Natural killer cell (primary cell): ENCODE results near the gene SOX8. TPM values are rescaled to one million over a fixed set of nuclear protein-coding genes. Genes with fewer than 3 reads are reported as not detected.

Experiments used
- ATAC-seq, 3 donors: fragments of 150-1000 bp in 2 of 3; fragments of 200-7000 bp in 1 of 3; cut with Tn5 transposase; 1 replicate in 1 of 3; 2 replicates in 2 of 3; pipeline ENCODE4 v1.10.0; 2021; ENCODE audit warnings: mild to moderate bottlenecking in 2 of 3, moderate library complexity in 2 of 3
- DNase-seq, 2 donors: peaks; one replicate each; pipeline versions ENCODE4 v3.0.0 to v3.0.0-alpha.2; 2013 to 2021; ENCODE audit warnings: mixed read lengths in 1 of 2
- H3K27ac ChIP-seq: one replicate; pipeline ENCODE4 v1.5.1; 2013; ENCODE audit warnings: mild to moderate bottlenecking, low read length
- H3K27me3 ChIP-seq: one replicate; pipeline ENCODE4 v1.6.1; 2013; ENCODE audit warnings: low read length; ENCODE audit not compliant: control insufficient read depth, insufficient read depth
- H3K36me3 ChIP-seq: one replicate; pipeline ENCODE4 v1.6.1; 2013; ENCODE audit warnings: low read length; ENCODE audit not compliant: control insufficient read depth, insufficient read depth
- H3K4me1 ChIP-seq: one replicate; pipeline ENCODE4 v1.6.1; 2013; ENCODE audit warnings: low read length; ENCODE audit not compliant: control insufficient read depth, insufficient read depth
- H3K4me3 ChIP-seq: one replicate; pipeline ENCODE4 v1.5.1; 2013; ENCODE audit warnings: low read length
- H3K9me3 ChIP-seq: one replicate; pipeline ENCODE4 v1.6.1; 2013; ENCODE audit warnings: low read length; ENCODE audit not compliant: control insufficient read depth, insufficient read depth
- H3K27ac Mint-ChIP-seq, 2 donors: one replicate each; pipeline ENCODE4 v1.8.0; 2022; ENCODE audit warnings: mild to moderate bottlenecking in 2 of 2, mixed read lengths in 2 of 2, moderate library complexity in 1 of 2
- H3K27me3 Mint-ChIP-seq, 2 donors: one replicate each; pipeline ENCODE4 v1.8.0; 2022; ENCODE audit warnings: low read depth in 2 of 2, mixed read lengths in 2 of 2
- H3K36me3 Mint-ChIP-seq: one replicate; pipeline ENCODE4 v1.8.0; 2022; ENCODE audit warnings: mixed read lengths
- H3K4me1 Mint-ChIP-seq, 2 donors: one replicate each; pipeline ENCODE4 v1.8.0; 2022; ENCODE audit warnings: mixed read lengths in 2 of 2
- H3K4me3 Mint-ChIP-seq: one replicate; pipeline ENCODE4 v1.8.0; 2022; ENCODE audit warnings: mild to moderate bottlenecking, moderate library complexity, mixed read lengths
- H3K9me3 Mint-ChIP-seq, 2 donors: one replicate each; pipeline ENCODE4 v1.8.0; 2022; ENCODE audit warnings: mixed read lengths in 2 of 2
- WGBS: methylation state at CpG from one replicate; pipeline ENCODE4 v1.1.7; 2013; ENCODE audit warnings: missing lambda C conversion rate; ENCODE audit not compliant: insufficient coverage; 5-methylcytosine and 5-hydroxymethylcytosine counted together
- intact Hi-C: fragments of 100-400 bp; cut with micrococcal nuclease; formaldehyde crosslinking; loops from one replicate; pipeline ENCODE4 v1.14.2; 2022
- total RNA-seq, 4 donors: library from RNA; stranded (reverse); fragments of 120-200 nt in 1 of 4; gene quantifications; one replicate each; pipeline versions ENCODE4 v1.2.3 to v1.2.4, GENCODE V29; 2013 to 2022
- TF ChIP-seq, protein P1 (sequence below): fragments of 200-600 bp; IDR thresholded peaks from one replicate; pipeline ENCODE4 v1.8.0; 2022; ENCODE audit warnings: antibody characterized with exemption

SOX8 gene
- total RNA-seq, 3 donors from 2014 or later (not counting 1 experiment from before 2014, with no cell fraction given) = not detected

DNA sequence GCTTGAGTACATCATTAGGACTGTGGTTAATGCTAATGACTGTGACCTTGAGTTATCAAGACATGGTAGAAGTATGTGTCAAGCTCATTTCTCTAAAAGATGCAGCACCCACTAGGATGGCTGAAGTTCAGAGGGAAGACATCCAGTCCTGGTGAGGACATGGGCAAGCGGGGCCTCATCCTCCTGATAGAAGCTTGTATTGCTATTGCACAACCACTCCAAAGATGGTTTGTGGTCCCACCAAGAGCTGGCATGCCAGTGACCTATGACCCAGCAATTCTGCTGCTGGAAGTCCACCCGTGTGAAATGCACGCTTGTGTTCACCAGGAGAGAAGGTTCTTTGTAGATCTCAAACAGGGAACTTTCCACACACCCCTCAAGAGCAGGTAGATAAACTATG lies 14.2 kb downstream of the SOX8 start:
- TF ChIP-seq, protein P1, sequence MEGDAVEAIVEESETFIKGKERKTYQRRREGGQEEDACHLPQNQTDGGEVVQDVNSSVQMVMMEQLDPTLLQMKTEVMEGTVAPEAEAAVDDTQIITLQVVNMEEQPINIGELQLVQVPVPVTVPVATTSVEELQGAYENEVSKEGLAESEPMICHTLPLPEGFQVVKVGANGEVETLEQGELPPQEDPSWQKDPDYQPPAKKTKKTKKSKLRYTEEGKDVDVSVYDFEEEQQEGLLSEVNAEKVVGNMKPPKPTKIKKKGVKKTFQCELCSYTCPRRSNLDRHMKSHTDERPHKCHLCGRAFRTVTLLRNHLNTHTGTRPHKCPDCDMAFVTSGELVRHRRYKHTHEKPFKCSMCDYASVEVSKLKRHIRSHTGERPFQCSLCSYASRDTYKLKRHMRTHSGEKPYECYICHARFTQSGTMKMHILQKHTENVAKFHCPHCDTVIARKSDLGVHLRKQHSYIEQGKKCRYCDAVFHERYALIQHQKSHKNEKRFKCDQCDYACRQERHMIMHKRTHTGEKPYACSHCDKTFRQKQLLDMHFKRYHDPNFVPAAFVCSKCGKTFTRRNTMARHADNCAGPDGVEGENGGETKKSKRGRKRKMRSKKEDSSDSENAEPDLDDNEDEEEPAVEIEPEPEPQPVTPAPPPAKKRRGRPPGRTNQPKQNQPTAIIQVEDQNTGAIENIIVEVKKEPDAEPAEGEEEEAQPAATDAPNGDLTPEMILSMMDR = no peak
- intact Hi-C loops = no loop called here
- Mint-ChIP-seq H3K4me1 (peaks cover 0 to 6% of the 10 kb centered on the region in 2 donors), H3K27ac (no peak overlapping the region), H3K27me3 (peaks cover 20 to 26% of the 10 kb centered on the region in 2 donors), H3K4me3 (no peak overlapping the region), H3K36me3 (no peaks in the 10 kb centered on the region), H3K9me3 (no peaks in the 10 kb centered on the region)
- no peaks in the 10 kb centered on the region for H3K27me3 ChIP-seq
- WGBS = 86% methylated on average over 3 of the region's 3 CpGs
- DNase-seq (no peak), ATAC-seq (no peak)
- H3K36me3 ChIP-seq = no peaks in the 10 kb centered on the region
- no peak overlapping the region for H3K4me3 ChIP-seq
- H3K9me3 ChIP-seq = peaks cover 7% of the 10 kb centered on the region
- peaks cover 21% of the 10 kb centered on the region for H3K4me1 ChIP-seq
- H3K27ac ChIP-seq = no peak overlapping the region

DNA sequence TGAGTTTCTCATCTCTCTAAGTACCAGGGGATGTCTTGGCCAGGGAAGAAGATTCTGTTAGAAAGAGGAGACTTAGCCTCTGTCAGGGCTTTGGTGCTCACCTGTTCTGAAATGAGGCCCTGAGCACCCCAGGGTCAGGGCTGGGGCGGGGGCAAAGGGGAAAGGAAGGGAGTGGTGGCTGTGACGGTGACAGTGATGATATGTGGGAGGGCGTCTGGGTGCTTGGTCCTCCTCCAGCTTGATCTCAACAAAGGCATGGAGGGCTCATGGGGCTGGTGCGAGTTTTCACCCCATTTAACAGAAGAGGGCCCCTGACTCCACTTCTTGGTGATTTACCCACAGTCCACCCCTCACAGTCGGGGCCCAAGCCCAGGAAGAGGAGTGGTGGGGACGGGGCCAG lies 15.1 kb downstream of the SOX8 start:
- peak overlapping the region; percentile 56 for H3K27ac ChIP-seq
- no peak overlapping the region for H3K27ac Mint-ChIP-seq
- peak overlapping the region; percentile 36 for H3K4me3 ChIP-seq
- no peaks in the 10 kb centered on the region for H3K36me3 ChIP-seq
- H3K4me1 Mint-ChIP-seq = peaks cover 0 to 6% of the 10 kb centered on the region in 2 donors
- no peaks in the 10 kb centered on the region for H3K9me3 Mint-ChIP-seq
- DNase-seq = peak in 1 of 2 donors; percentile 60
- H3K36me3 Mint-ChIP-seq = no peaks in the 10 kb centered on the region
- no peaks in the 10 kb centered on the region for H3K27me3 ChIP-seq
- ATAC-seq = peak in 1 of 3 donors; percentile 33
- TF ChIP-seq, protein P1 = no peak
- WGBS = 71% methylated on average over 6 of the region's 6 CpGs
- peaks cover 20 to 26% of the 10 kb centered on the region in 2 donors for H3K27me3 Mint-ChIP-seq
- peaks cover 7% of the 10 kb centered on the region for H3K9me3 ChIP-seq
- peaks cover 21% of the 10 kb centered on the region for H3K4me1 ChIP-seq
- intact Hi-C loops = no loop called here
- H3K4me3 Mint-ChIP-seq = no peak overlapping the region

DNA sequence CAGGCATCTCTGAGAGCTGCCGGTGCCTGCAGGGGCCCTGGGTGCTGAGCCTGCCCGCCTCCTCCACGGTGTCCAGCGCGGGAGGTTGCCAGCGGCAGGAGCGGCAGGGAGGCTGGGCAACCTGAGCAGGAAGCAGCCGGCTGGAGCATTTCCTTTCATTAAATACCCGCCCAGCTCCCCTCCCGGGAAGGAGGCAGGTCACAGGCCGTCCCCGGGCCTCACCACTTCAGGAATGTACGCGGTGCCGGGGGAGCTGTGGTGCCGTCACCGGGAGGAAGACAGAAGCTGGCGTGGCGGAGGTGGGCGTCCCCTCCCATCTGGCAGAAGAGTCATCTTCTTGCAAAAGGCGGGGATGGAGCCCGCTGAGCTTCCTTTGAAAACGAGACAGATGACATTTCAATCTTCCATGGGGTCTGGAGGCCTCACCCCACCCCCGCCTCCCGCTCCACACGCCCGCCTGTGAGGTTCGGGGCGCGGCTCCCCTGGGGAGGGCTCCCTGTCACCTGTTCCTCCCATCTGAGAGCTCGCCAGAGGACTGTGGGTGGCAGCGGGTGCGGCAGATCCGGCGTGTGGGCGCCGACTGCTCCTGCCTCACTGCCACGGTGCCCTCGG lies 16.0 kb downstream of the SOX8 start:
- peak overlapping the region; percentile 36 for H3K4me3 ChIP-seq
- H3K9me3 Mint-ChIP-seq = no peaks in the 10 kb centered on the region

More for the DNA sequence above, 16.0 kb downstream of the SOX8 start:
- no peak overlapping the region for H3K27ac Mint-ChIP-seq
- no peaks in the 10 kb centered on the region for H3K36me3 Mint-ChIP-seq
- peaks cover 0 to 6% of the 10 kb centered on the region in 2 donors for H3K4me1 Mint-ChIP-seq
- Histone ChIP-seq H3K9me3 (peaks cover 7% of the 10 kb centered on the region), H3K27me3 (no peaks in the 10 kb centered on the region), H3K4me1 (peaks cover 22% of the 10 kb centered on the region), H3K36me3 (no peaks in the 10 kb centered on the region), H3K27ac (peak overlapping the region; percentile 56)
- peaks cover 20 to 26% of the 10 kb centered on the region in 2 donors for H3K27me3 Mint-ChIP-seq
- intact Hi-C loops = no loop called here
- ATAC-seq (peak in 1 of 3 donors; percentile 50), DNase-seq (peak in 1 of 2 donors; percentile 76)
- WGBS = 8% methylated on average over 39 of the region's 39 CpGs
- H3K4me3 Mint-ChIP-seq = no peak overlapping the region
- TF ChIP-seq, protein P1 = no peak
